PC-9 (cell line): ENCODE data around the gene IL20. TPM values are rescaled to one million over a fixed set of nuclear protein-coding genes. Genes with fewer than 3 reads are reported as not detected.

Experiments
- BruUV-seq: library from RNA; stranded (reverse); fragments of 400-500 nt; replicated peaks from 2 replicates; lab custom pipeline; 2021; lab: Mats Ljungman, UMichigan
- CTCF ChIA-PET: fragments of 300-600 bp; sonication (Branson Sonifier 250); formaldehyde crosslinking; loops from one replicate; lab custom pipeline; 2022; ENCODE audit warnings: antibody characterized with exemption; lab: Charles Lee
- POLR2A ChIA-PET: fragments of 300-600 bp; sonication (Branson Sonifier 250); formaldehyde crosslinking; loops from one replicate; lab custom pipeline; 2022; ENCODE audit warnings: antibody characterized with exemption; ENCODE audit not compliant: unreplicated experiment; lab: Charles Lee
- DNase-seq, 2 experiments: peaks; one replicate each; pipeline versions ENCODE4 v3.0.0 to v3.0.0-alpha.2; 2015 to 2022; ENCODE audit warnings: mixed read lengths in 1 of 2
- H2AFZ ChIP-seq: fragments of 200-600 bp; sonication (generic); 2 replicates; pipeline ENCODE4 v1.8.1; 2017; ENCODE audit warnings: antibody characterized with exemption
- H3F3A ChIP-seq: fragments of 200-600 bp; sonication (generic); 2 replicates; pipeline ENCODE4 v1.8.1; 2017; ENCODE audit warnings: antibody characterized with exemption, mild to moderate bottlenecking, low read depth; ENCODE audit not compliant: insufficient read depth
- H3K27ac ChIP-seq: fragments of 200-600 bp; sonication (generic); 2 replicates; pipeline ENCODE4 v1.6.1; 2016; ENCODE audit warnings: mixed run types
- H3K27me3 ChIP-seq: fragments of 200-600 bp; sonication (generic); 2 replicates; pipeline ENCODE4 v1.6.1; 2016; ENCODE audit warnings: low read depth, mixed run types; ENCODE audit not compliant: insufficient read depth
- H3K36me3 ChIP-seq: fragments of 200-600 bp; sonication (generic); 2 replicates; pipeline ENCODE4 v1.6.1; 2016; ENCODE audit warnings: low read depth, mixed run types
- H3K4me1 ChIP-seq: fragments of 200-600 bp; sonication (generic); replicated peaks from 2 replicates; pipeline ENCODE4 v1.6.1; 2016; ENCODE audit warnings: mixed run types; ENCODE audit not compliant: insufficient read depth
- H3K4me2 ChIP-seq: fragments of 200-600 bp; sonication (generic); 2 replicates; pipeline ENCODE4 v1.6.1; 2017; ENCODE audit warnings: mixed run types
- H3K4me3 ChIP-seq: fragments of 200-600 bp; sonication (generic); 2 replicates; pipeline ENCODE4 v1.6.1; 2016; ENCODE audit warnings: mixed run types
- H3K79me2 ChIP-seq: fragments of 200-600 bp; sonication (generic); 2 replicates; pipeline ENCODE4 v1.6.1; 2017; ENCODE audit warnings: low read depth, mixed run types
- H3K9me2 ChIP-seq: fragments of 200-600 bp; sonication (generic); 2 replicates; pipeline ENCODE4 v1.8.1; 2017; ENCODE audit warnings: mild to moderate bottlenecking; ENCODE audit not compliant: insufficient read depth
- H3K9me3 ChIP-seq: fragments of 200-600 bp; sonication (generic); 2 replicates; pipeline ENCODE4 v1.8.1; 2016; ENCODE audit warnings: low read depth; ENCODE audit not compliant: insufficient read depth
- H4K20me1 ChIP-seq: fragments of 200-600 bp; sonication (generic); 2 replicates; pipeline ENCODE4 v1.8.1; 2017; ENCODE audit not compliant: insufficient read depth
- EZH2 ChIP-seq: fragments of 200-600 bp; sonication (generic); IDR thresholded peaks from 2 replicates; pipeline ENCODE4 v1.8.0; 2017; ENCODE audit warnings: antibody characterized with exemption, low read depth
- intact Hi-C: fragments of 100-400 bp; cut with micrococcal nuclease; formaldehyde crosslinking; loops from one replicate; pipeline ENCODE4 v1.10.0; 2022; ENCODE audit not compliant: unreplicated experiment
- total RNA-seq: library from RNA; stranded (reverse); gene quantifications from 2 replicates; pipeline ENCODE4 v1.2.3, GENCODE V29; 2021
- TF ChIP-seq, protein P1 (sequence below): fragments of 200-600 bp; sonication (generic); conservative IDR thresholded peaks from 2 replicates; pipeline ENCODE4 v1.6.1; 2017; ENCODE audit warnings: mixed run types, antibody characterized with exemption, mild to moderate bottlenecking, moderate library complexity

Gene IL20
- total RNA-seq, 1 experiment from 2014 or later: not detected

DNA sequence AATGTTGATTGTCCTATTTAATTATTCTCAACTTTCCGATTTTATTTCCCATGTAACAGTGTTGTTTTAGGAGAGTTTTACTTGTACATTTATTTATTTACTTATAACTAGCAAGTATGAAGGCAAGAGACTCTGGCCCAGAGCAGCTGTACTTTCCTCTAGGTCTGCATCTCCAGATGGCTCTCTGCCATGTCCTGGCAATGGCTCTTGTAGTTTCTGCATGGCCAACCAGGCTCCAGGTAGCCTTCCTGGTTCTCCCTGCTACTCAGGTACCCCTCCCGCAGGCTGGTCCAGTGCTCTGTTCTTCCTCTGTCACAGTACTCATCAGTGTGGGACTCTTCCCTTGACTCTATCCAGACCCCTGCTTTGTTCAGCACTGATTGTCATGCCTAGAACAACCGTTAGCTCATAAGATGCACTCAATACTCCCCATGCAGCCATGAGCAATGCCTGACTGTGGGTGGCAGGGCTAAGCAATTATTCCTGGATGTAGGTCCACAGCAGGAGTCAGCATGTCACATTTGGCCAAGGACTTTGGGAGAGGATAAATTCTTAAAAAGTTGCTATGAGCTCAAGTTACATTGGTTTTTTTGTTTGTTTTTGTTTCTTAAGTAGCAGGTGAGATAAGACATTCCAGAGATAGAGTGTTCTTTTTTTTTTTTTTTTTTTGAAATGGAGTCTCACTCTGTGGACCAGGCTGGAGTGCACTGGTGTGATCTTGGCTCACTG is 10.9 kb upstream of the IL20 start:
- TF ChIP-seq, protein P1, sequence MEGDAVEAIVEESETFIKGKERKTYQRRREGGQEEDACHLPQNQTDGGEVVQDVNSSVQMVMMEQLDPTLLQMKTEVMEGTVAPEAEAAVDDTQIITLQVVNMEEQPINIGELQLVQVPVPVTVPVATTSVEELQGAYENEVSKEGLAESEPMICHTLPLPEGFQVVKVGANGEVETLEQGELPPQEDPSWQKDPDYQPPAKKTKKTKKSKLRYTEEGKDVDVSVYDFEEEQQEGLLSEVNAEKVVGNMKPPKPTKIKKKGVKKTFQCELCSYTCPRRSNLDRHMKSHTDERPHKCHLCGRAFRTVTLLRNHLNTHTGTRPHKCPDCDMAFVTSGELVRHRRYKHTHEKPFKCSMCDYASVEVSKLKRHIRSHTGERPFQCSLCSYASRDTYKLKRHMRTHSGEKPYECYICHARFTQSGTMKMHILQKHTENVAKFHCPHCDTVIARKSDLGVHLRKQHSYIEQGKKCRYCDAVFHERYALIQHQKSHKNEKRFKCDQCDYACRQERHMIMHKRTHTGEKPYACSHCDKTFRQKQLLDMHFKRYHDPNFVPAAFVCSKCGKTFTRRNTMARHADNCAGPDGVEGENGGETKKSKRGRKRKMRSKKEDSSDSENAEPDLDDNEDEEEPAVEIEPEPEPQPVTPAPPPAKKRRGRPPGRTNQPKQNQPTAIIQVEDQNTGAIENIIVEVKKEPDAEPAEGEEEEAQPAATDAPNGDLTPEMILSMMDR: no peak
- no peak for TF ChIP-seq EZH2
- Histone ChIP-seq H3K27me3 (peaks cover 37% of the 10 kb centered on the region), H3K9me2 (no peaks in the 10 kb centered on the region), H3K4me3 (no peak overlapping the region), H3K79me2 (no peaks in the 10 kb centered on the region), H3F3A (no peaks in the 10 kb centered on the region), H2AFZ (no peak overlapping the region), H3K36me3 (no peaks in the 10 kb centered on the region), H3K9me3 (no peaks in the 10 kb centered on the region; the same call in 1 of the 2 replicates), H3K4me2 (no peak overlapping the region), H4K20me1 (no peaks in the 10 kb centered on the region), H3K27ac (no peak overlapping the region), H3K4me1 (no peaks in the 10 kb centered on the region; the same call in 1 of the 2 replicates)
- intact Hi-C loops: no loop called here
- POLR2A ChIA-PET: interaction anchor here (0.5 to 0.7 kb wide), 3 partner anchors 22 to 1405 kb away, joined by 3 to 10 read pairs (median 5); no protein-coding TSS in a partner anchor
- peak in 1 of 2 experiments; percentile 54 for DNase-seq
- BruUV-seq: no TSS peak
- CTCF ChIA-PET: interaction anchor here (0.6 to 0.7 kb wide), 5 partner anchors 12 to 356 kb away, joined by 3 to 8 read pairs (median 5); no protein-coding TSS in a partner anchor

DNA sequence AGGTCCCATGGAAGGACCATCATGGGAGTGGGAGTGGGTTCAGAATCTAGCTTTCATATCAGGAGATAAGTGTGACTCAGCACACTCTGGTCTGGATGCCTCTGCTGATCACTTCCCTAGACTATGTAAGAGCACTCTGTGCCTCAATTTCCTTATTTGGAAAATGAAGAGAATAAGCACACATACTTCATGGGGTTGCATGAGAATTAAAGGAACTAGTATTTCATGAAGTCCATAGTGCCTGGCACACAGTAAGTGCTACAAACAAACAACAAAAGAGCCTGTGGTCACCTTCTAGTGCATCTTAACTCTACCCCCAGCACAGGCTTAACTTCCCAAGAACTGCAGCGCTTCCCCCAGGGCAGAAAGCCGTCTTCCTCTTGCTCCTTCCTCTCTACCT is 9.6 kb upstream of the IL20 start:
- no peaks in the 10 kb centered on the region for H3K9me2 ChIP-seq
- CTCF ChIA-PET: no interaction called here
- H2AFZ ChIP-seq: no peak overlapping the region
- no peaks in the 10 kb centered on the region for H3K36me3 ChIP-seq
- no peak for DNase-seq
- no peak overlapping the region for H3K27ac ChIP-seq
- no peaks in the 10 kb centered on the region for H4K20me1 ChIP-seq
- intact Hi-C loops: no loop called here
- H3K79me2 ChIP-seq: no peaks in the 10 kb centered on the region
- POLR2A ChIA-PET: no interaction called here
- no peaks in the 10 kb centered on the region; the same call in 1 of the 2 replicates for H3K4me1 ChIP-seq
- no peak for TF ChIP-seq EZH2
- TF ChIP-seq, protein P1: no peak
- H3K9me3 ChIP-seq: no peaks in the 10 kb centered on the region; the same call in 1 of the 2 replicates
- no TSS peak for BruUV-seq
- no peak overlapping the region for H3K4me2 ChIP-seq
- no peaks in the 10 kb centered on the region for H3F3A ChIP-seq
- peaks cover 29% of the 10 kb centered on the region for H3K27me3 ChIP-seq
- H3K4me3 ChIP-seq: no peak overlapping the region

GRCh38 chr1:206856674-206857464 is 8.6 kb upstream of the IL20 start:
- Histone ChIP-seq H2AFZ (no peak overlapping the region), H3K9me3 (no peaks in the 10 kb centered on the region; the same call in 1 of the 2 replicates), H3K4me2 (no peak overlapping the region), H3K4me3 (no peak overlapping the region), H3K27ac (no peak overlapping the region), H4K20me1 (no peaks in the 10 kb centered on the region), H3K4me1 (no peaks in the 10 kb centered on the region; the same call in 1 of the 2 replicates), H3K36me3 (no peaks in the 10 kb centered on the region), H3K9me2 (no peaks in the 10 kb centered on the region), H3K27me3 (peaks cover 23% of the 10 kb centered on the region), H3F3A (no peaks in the 10 kb centered on the region), H3K79me2 (no peaks in the 10 kb centered on the region)
- no peak for TF ChIP-seq EZH2
- TF ChIP-seq, protein P1: peak; percentile 44; the same call in 1 of the 2 replicates
- no peak for DNase-seq
- ChIA-PET CTCF (no interaction called here), POLR2A (no interaction called here)
- no TSS peak for BruUV-seq
- intact Hi-C loops: no loop called here
